Measurements from ENCODE around the gene MSRB2. TPM values are rescaled to one million over a fixed set of nuclear protein-coding genes. Genes with fewer than 3 reads are reported as not detected.

MSRB2 gene
- total and polyA plus RNA-seq, 2 donors (not counting 1 experiment from before 2014, with no cell fraction given), result 1.5 to 3.0 TPM

- WGBS (ENCODE audit: insufficient coverage), result no CpG with 5 or more reads among the region's 1 CpG
- ATAC-seq (ENCODE audit: low read depth), result no peak
- H3K27ac Mint-ChIP-seq, result no peak overlapping the region
- Histone ChIP-seq H3K27me3 (replicated peaks in 1 of 4; ENCODE audit: control extremely low read depth in 1 of 4, control insufficient read depth in 3 of 4, insufficient read depth in 4 of 4, low read length in 3 of 4) (no peaks in the 10 kb centered on the region), H3K36me3 (replicated peaks in 1 of 2; ENCODE audit: control extremely low read depth in 1 of 2, control insufficient read depth in 1 of 2, extremely low read depth in 1 of 2, insufficient read depth in 2 of 2, low read length in 1 of 2) (no peaks in the 10 kb centered on the region), H3K4me3 (ENCODE audit: control extremely low read depth in 1 of 5, extremely low read depth in 1 of 5, insufficient read depth in 1 of 5, low read depth in 2 of 5, low read length in 4 of 5) (no peak overlapping the region), H3K27ac (ENCODE audit: low read length in 2 of 2) (no peak overlapping the region), H4K20me1 (ENCODE audit: control insufficient read depth, insufficient read depth, low read length, poor library complexity, severe bottlenecking) (no peaks in the 10 kb centered on the region), H3K9ac (ENCODE audit: low read length) (no peak overlapping the region), H3K4me2 (replicated peaks; ENCODE audit: low read depth, low read length, poor library complexity, severe bottlenecking) (no peak overlapping the region), H3K79me2 (ENCODE audit: control insufficient read depth, insufficient read depth, low read length) (no peaks in the 10 kb centered on the region), H3K9me3 (ENCODE audit: control extremely low read depth in 1 of 3, control insufficient read depth in 2 of 3, insufficient read depth in 1 of 3, low read length in 2 of 3) (no peaks in the 10 kb centered on the region), H2AFZ (ENCODE audit: insufficient read depth, low read depth, low read length, poor library complexity, severe bottlenecking) (no peak overlapping the region), H3K4me1 (ENCODE audit: control insufficient read depth in 2 of 2, insufficient read depth in 2 of 2, low read length in 2 of 2) (no peaks in the 10 kb centered on the region)
- intact Hi-C loops (cut with micrococcal nuclease), result no loop called here
- no peak for TF ChIP-seq CTCF (IDR thresholded peaks at IDR 0.05)
- TF ChIP-seq EZH2 (IDR thresholded peaks at IDR 0.05; ENCODE audit: borderline replicate concordance, insufficient read depth, low read depth, low read length, poor library complexity, severe bottlenecking), result no peak
- no peak for DNase-seq
- CTCF ChIA-PET, result no interaction called here
- H3K27me3 Mint-ChIP-seq, result peaks cover 46% of the 10 kb centered on the region
- H3K9me3 Mint-ChIP-seq (ENCODE audit: insufficient read depth), result no peaks in the 10 kb centered on the region
- no peak overlapping the region for H3K4me3 Mint-ChIP-seq
- POLR2A ChIA-PET, result no interaction called here
- no peaks in the 10 kb centered on the region for H3K4me1 Mint-ChIP-seq
Measured at GRCh38 chr10:23053036-23053435, 42.3 kb upstream of the MSRB2 start.

GRCh38 chr10:23055424-23056185, 39.8 kb upstream of the MSRB2 start:
- H3K9me3 Mint-ChIP-seq (ENCODE audit: insufficient read depth), result peaks cover 2% of the 10 kb centered on the region
- H3K27ac ChIP-seq (ENCODE audit: low read length in 2 of 2), result no peak overlapping the region
- ChIA-PET POLR2A (no interaction called here), CTCF (no interaction called here)
- peaks cover 0 to 8% (median 0%) of the 10 kb centered on the region in 4 experiments for H3K27me3 ChIP-seq (replicated peaks in 1 of 4; ENCODE audit: control extremely low read depth in 1 of 4, control insufficient read depth in 3 of 4, insufficient read depth in 4 of 4, low read length in 3 of 4)
- no peak overlapping the region for H2AFZ ChIP-seq (ENCODE audit: insufficient read depth, low read depth, low read length, poor library complexity, severe bottlenecking)
- TF ChIP-seq EZH2 (IDR thresholded peaks at IDR 0.05; ENCODE audit: borderline replicate concordance, insufficient read depth, low read depth, low read length, poor library complexity, severe bottlenecking) (no peak), CTCF (IDR thresholded peaks at IDR 0.05) (no peak)
- DNase-seq (no peak), ATAC-seq (ENCODE audit: low read depth) (no peak)
- H3K4me3 ChIP-seq (ENCODE audit: control extremely low read depth in 1 of 5, extremely low read depth in 1 of 5, insufficient read depth in 1 of 5, low read depth in 2 of 5, low read length in 4 of 5), result no peak overlapping the region
- H3K9me3 ChIP-seq (ENCODE audit: control extremely low read depth in 1 of 3, control insufficient read depth in 2 of 3, insufficient read depth in 1 of 3, low read length in 2 of 3), result peaks cover 0 to 2% (median 0%) of the 10 kb centered on the region in 3 donors
- no peaks in the 10 kb centered on the region for H3K4me1 Mint-ChIP-seq
- 70% methylated on average over 2 of the region's 7 CpGs for WGBS (ENCODE audit: insufficient coverage)
- H3K4me2 ChIP-seq (replicated peaks; ENCODE audit: low read depth, low read length, poor library complexity, severe bottlenecking), result no peak overlapping the region
- H3K27me3 Mint-ChIP-seq, result peaks cover 52% of the 10 kb centered on the region
- intact Hi-C loops (cut with micrococcal nuclease), result no loop called here
- no peaks in the 10 kb centered on the region for H3K79me2 ChIP-seq (ENCODE audit: control insufficient read depth, insufficient read depth, low read length)
- no peak overlapping the region for H3K4me3 Mint-ChIP-seq
- no peaks in the 10 kb centered on the region for H3K4me1 ChIP-seq (ENCODE audit: control insufficient read depth in 2 of 2, insufficient read depth in 2 of 2, low read length in 2 of 2)
- H3K27ac Mint-ChIP-seq, result no peak overlapping the region
- H3K9ac ChIP-seq (ENCODE audit: low read length), result no peak overlapping the region
- H4K20me1 ChIP-seq (ENCODE audit: control insufficient read depth, insufficient read depth, low read length, poor library complexity, severe bottlenecking), result no peaks in the 10 kb centered on the region
- no peaks in the 10 kb centered on the region for H3K36me3 ChIP-seq (replicated peaks in 1 of 2; ENCODE audit: control extremely low read depth in 1 of 2, control insufficient read depth in 1 of 2, extremely low read depth in 1 of 2, insufficient read depth in 2 of 2, low read length in 1 of 2)
